GM19395 (cell line): ENCODE measurements around the gene PHLPP1.
A peak's percentile ranks its signal among the peaks of the same experiment; 100 is the strongest.
"Not testable (repeated sequence)": the region's sequence is repeated elsewhere in the genome, so short reads cannot be mapped to it uniquely, and the experiment has no call there.

Source experiments
- ATAC-seq: cut with Tn5 transposase; IDR thresholded peaks from one replicate; pipeline ENCODE4 v1.9.1; 2021; ENCODE audit warnings: mild to moderate bottlenecking, moderate library complexity; ENCODE audit not compliant: unreplicated experiment

Gene PHLPP1

GRCh38 chr18:62880034-62880433, 164.7 kb downstream of the PHLPP1 start:
- no peak for ATAC-seq

- ATAC-seq: no peak
Measured at GRCh38 chr18:62880673-62881364, 165.5 kb downstream of the PHLPP1 start.

DNA sequence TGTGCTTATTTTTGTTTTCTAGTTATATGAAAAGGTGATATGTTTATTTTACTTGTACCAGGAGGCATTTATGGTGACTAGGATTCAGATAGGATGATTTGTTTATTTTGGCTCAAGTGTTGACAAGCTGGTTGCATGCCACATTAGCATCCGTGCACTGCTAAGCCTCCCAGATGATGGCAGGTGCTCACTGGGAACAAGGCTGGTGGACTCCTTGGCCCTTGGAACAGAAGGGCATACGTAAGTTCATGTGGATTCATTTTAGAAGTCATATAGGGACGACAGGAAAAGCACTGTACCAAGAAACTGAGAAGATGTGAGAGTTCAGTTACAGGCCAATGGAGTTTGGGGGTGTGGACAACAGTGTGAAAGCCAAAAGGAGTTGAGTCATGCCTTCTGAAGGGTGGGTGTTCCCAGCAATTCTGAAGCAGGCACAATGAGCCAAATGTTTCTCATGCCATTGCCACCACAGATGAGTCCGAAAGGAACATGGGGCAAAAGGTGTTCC, 166.2 kb downstream of the PHLPP1 start:
- ATAC-seq: no peak

GRCh38 chr18:62883937-62884735, 168.8 kb downstream of the PHLPP1 start:
- ATAC-seq: no peak

GRCh38 chr18:62885804-62886203, 170.5 kb downstream of the PHLPP1 start:
- no peak for ATAC-seq

DNA sequence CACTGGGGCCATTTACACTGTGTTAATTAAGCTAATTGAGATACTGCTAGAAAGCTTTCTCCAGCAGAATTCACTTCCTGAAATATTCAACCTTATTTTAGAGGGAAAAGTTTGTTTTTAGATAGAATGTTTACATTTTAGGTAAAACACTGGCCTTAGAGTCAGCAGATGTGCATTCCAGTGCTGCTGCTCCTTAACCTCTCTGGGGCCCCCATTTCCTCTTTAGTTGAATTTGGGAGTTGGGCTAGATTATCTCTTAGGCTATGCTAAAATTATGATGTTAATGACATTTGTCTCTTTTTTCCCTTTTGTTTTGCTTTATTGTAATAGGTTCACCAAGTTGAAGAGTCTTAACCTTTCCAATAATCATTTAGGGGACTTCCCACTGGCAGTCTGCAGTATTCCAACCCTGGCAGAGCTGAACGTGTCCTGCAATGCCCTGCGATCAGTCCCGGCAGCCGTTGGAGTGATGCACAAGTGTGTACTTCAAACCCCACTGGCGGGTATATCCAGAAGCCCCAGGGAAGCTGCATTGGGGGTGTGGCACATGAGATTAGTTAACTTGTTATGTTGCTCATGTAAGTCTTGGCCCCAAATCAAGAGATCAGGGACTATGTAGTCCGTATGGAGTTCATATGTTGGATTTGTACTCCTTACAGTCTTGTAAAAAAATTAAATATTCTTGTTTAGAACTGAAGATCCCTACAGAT, 179.5 kb downstream of the PHLPP1 start:
- ATAC-seq: no peak

- ATAC-seq: no peak
Measured at GRCh38 chr18:62897153-62897552, 181.8 kb downstream of the PHLPP1 start.

GRCh38 chr18:62898359-62898758, 183.0 kb downstream of the PHLPP1 start:
- ATAC-seq: peak; percentile 98

- no peak for ATAC-seq
Measured at GRCh38 chr18:62899534-62899933, 184.2 kb downstream of the PHLPP1 start.

GRCh38 chr18:62900132-62900883, 185.0 kb downstream of the PHLPP1 start:
- ATAC-seq: no peak

DNA sequence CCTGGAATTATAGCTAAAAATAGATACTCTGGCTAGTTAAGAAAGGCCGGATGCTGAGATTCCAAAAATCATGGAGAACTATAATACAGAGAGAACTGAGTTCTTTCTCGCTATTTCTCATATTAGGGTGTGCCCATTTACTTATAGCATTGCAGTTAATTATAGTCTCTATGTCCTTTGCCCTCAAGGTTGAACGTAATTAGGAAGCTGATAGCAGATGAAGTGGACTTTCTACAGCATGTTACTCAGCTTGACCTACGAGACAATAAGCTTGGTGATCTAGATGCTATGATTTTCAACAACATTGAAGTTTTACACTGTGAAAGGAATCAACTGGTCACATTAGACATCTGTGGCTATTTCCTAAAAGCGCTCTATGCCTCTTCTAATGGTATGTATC, 187.4 kb downstream of the PHLPP1 start:
- no peak for ATAC-seq

- no peak for ATAC-seq
Measured at GRCh38 chr18:62904396-62905285, 189.3 kb downstream of the PHLPP1 start.

GRCh38 chr18:62912885-62913284, 197.5 kb downstream of the PHLPP1 start:
- no peak for ATAC-seq

DNA sequence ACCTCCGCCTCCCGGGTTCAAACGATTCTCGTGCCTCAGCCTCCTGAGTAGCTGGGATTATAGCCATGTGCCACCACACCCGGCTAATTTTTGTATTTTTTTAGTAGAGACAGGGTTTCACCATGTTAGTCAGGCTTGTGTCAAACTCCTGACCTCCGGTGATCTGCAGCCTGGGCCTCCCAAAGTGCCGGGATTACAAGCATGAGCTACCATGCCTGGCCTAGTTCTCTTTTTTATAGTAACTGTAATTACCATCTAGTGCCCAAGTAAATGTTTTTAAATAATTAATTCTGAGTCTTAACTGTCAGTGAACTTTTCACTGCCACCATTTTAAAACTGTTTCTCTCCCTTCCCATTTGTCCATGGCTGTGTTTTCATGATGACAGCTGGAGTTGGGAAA, 198.5 kb downstream of the PHLPP1 start:
- ATAC-seq: not testable (repeated sequence)

DNA sequence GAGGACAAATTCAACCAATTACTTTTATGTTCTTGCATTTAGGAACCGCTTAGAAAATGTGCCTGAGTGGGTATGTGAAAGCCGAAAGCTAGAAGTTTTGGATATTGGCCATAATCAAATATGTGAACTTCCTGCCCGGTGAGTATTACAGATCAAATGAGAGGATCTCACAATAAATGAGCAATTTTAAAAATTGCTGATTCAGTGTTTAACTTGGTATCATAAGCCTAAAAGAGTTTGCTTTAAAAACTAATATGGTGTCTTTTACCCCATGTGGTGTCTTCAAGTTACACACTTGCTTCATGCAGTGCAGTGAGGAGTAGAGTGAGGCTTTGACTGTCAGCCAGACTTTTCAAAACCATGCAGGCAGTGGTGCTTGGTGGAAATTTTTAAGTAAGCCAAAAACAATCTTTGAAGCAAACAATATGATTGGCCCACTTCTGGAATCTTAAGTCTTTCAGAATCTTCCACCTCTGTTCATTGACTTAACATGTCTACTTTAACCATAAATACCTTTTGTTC, 199.6 kb downstream of the PHLPP1 start:
- no peak for ATAC-seq

GRCh38 chr18:62918361-62918760, 203.0 kb downstream of the PHLPP1 start:
- no peak for ATAC-seq

DNA sequence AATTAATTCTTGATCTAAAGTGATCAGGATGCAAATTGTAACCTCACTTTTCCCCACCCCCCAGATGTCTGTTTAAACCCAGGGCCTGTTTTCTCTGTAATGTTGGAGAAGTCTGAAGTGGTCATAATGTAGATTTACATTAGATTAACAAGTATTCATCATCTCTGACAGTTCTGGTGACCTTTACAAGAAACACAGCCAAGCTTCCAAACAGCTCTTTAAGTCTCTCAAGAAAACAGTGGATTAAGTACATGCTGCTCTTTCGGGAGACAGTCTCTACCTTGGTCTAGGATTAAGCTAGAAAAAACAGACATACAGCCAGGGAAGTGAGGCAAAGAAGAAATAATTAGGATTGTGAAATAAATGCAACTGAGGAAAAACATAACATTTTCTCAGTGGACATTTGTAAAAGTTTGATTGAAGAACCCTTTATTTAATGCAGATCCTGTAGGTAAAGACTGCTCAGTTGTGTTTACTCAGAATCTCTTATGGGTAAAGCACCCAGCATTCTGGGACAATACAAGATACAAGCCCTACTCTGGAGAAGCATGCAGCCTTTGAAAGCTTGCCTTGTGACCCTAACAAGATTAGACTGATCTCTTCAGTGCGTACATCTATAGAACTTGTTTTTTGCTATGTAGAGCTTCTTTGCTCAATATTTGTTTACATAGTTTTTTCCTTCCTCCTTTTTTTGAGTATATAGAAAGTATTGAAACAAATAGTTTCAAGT, 203.9 kb downstream of the PHLPP1 start:
- no peak for ATAC-seq

DNA sequence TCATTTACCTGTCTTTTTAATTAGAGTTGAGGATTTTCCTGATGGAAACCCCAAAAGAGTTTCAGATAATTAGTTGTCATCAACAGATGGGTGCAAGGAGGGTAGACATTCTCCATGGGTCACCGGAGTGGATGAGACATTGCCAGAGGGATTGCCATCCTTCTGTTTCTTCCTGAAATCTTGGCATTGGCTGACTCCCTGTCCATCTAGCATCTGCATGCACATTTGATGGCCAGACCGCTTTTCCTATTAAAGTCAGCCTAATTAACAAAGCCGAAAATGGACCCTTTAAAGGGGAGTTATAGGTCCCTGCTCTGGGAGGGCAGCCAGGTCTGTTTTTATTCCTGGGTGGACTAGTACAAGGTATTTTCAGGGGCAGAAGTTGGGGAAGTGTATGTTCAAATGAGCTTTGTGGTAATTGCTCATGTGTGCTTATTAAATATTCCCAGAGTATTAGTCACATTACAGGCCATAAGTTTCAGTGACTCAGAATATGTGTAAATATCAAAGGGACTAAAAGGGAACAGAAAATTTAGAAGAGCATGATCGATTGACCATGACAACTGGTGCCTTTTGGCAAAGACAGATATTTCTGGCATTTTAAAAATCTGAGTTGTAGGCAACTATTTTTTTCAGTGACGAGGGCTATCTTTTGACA, 209.8 kb downstream of the PHLPP1 start:
- ATAC-seq: no peak
